ENCODE results near the gene BIRC7. TPM values are rescaled to one million over a fixed set of nuclear protein-coding genes. Genes with fewer than 3 reads are reported as not detected.

BIRC7 gene
- total RNA-seq, 1 donor from 2014 or later, result not detected

DNA sequence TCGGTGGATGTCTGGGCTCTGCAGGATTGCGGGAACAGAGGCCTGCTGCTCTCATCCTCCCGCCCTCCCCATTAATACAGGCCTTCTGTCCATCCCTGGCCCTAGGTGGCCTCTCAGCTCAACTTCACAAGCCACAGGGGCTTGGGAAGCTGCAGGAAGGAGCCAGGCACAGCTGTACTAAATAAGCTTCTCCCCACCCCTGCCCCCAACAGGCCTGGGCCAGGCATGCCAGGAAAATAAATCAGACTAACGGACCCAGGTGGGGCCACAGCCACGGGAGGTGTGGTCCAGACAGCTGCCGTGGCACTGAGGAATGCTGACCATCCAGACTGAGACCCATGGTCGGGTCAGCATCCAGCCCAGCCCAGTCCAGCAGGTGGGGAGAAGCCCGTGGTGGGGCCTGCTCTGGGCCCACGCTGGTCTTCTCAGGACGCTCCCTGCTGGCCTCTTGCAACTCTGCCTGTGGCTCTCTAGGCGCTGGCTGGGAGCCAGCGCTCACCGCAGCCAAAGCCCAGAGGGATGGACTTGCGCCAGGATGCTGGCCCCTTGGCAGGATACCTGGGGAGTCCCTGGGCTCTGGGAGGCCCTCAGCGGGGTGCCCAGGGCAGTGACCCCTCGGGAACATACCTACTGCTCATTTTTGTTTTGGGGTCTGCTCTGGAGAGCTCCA is 11.2 kb upstream of the BIRC7 start:
- ATAC-seq (peak; percentile 54), DNase-seq (ENCODE audit: low spot score) (no peak)

DNA sequence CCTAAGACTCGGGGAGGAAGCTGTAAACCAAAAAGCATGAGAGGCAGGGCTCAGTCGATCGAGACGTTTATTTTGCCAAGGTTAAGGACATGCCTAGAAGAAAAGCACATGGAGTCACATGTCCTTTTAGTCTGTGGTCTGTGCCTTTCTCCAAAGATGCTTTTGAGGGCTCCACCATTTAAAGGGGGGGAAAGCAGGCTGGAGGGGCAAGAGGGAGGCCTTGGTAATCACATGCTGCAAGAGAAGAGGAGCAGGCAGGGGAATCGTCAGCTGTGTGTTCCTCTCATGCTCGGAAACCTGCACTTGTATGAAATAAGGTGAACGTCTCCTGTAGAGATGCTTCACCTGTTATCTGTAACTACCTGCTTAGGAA is 10.6 kb upstream of the BIRC7 start:
- no peak for ATAC-seq
- DNase-seq (ENCODE audit: low spot score), result no peak

DNA sequence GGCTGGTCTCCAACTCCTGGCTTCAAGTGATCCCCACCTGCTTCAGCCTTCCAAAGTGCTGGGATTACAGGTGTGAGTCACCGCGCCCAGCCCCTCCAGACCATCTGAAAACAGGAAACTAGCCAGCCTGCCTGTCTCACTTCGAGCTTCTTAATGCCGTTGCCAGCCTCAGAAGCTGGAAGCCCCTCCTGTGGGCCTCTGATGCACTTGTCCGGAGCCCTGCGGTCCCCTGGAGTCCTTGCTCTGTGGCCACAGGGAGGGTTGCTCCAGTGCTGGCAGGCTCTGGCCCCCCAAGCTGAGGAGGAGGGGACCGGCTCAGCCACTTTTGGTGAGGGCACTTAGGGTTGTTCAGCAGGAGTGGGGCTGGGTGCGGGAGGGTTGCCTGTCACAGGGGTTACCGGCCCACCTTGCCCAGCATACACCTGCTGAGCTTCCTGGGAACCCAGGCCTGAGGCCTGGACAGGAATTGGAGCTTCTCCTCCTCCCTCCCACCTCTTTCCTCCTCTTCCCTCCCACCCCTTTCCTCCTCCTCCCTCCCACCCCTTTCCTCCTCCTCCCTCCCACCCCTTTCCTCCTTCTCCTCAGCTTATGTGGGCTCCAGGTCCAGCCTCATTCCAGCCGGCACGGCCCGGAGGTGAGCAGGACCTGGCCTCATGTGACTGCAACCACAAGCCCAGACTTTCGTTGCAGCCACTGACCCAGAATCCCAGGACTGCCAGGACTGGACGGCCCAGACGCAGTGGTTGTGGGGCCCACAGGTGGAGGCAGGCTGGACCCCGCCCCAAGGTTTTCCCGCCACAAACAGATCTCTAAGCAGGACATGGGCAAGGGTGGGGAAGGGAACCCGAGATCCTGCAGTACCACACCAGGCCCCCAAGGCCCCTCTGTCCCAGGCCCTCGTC is 9.4 kb upstream of the BIRC7 start:
- ATAC-seq (no peak), DNase-seq (ENCODE audit: low spot score) (no peak)

DNA sequence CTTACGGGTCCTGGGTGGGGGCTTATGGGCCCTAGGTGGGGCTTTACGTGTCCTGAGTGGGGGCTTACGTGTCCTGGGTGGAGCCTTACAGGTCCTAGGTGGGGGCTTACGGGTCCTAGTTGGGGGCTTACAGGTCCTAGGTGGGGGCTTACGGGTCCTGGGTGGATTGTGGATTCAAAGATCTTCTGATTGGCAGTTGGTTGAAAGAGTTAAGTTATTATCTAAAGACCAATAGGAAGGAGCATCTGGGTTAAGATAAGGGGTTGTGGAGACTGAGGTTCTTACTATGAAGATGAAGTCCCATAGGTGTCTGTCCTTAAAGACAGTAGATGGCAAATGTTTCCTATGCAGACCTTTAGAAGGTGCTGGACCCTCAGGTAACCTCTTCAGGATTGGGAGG is 8.4 kb upstream of the BIRC7 start:
- DNase-seq (ENCODE audit: low spot score) (no peak), ATAC-seq (no peak)

DNA sequence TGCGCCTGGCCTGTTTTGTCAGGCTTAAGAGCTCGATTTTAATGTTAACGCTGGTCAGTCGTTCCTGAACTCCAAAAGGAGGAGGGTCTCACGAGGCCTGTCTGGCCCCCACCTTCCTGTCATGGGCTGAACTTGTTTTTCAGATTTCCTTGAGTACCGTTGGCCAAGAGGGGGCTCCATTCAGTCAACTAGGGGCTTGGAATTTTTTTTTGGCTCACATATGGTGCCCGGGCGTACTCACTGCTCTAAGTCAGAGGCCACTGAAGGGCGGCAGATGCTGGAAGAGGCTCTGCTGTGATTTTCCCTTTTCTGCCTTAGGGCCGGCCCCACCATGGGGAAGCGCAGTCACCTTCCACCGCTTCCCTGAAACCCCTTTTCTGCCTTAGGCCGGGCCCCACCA is 6.9 kb upstream of the BIRC7 start:
- ATAC-seq (no peak), DNase-seq (ENCODE audit: low spot score) (no peak)

DNA sequence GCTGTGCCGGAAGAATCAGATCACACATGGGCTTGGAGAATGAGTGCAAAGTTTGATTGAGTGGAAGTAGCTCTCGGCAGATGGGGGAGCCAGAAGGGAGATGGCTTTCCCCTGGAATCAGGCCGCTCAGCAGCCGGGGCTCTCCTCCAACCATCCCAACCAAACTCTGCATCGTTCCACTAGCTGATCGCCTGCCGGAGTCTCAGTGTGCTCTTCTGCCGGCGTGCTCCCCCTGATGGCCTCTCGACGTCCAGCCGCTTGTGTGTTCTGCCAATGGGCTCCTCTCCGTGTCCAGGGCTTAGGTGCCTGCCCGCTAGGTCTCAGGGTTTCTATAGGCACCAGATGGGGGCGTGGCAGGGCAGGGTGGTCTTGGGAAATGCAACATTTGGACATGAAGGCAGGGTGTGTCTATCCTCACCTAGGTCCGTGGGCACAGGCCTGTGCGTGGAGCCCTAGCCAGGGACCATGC is 4.9 kb upstream of the BIRC7 start:
- DNase-seq (ENCODE audit: low spot score) (peak; percentile 56), ATAC-seq (peak; percentile 91)

DNA sequence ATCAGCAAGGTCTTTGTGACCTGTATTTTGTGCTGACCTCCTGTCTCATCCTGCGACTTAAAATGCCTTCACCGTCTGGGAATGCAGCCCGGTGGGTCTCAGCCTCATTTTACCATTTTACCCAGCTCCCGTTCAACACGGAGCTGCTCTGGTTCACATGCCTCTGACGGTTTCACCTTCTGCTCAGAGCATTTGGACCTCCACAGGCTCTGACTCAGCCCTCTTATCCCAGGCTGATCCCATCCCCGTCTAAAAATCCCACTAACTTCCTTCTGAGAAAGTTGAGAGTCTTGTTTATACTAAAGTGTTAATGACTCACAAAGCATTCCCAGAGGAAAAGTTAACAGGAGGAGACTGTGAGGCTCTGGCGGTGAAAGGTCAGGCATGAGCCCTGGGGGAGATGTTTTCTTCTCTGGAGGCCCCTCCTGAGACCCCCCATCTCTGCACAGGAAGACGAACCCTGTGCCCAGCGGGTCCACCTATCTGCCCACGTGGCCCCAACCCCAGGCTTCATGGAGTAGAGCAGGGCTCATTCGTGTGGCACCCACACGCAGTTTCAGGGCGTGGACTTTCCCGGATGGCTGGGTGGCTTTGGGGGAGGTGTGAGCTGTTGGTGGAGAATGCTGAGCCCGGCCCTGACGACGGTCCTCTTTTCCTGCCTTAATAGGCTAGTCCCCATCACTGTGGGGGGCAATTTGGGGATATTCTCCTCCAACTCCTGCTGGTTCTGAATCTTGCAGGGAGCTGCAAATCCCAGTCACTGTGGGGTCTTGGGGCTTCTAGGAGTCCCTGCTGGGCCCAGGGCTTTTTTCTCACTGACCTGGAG is 3.3 kb upstream of the BIRC7 start:
- ATAC-seq (no peak), DNase-seq (ENCODE audit: low spot score) (no peak)

DNA sequence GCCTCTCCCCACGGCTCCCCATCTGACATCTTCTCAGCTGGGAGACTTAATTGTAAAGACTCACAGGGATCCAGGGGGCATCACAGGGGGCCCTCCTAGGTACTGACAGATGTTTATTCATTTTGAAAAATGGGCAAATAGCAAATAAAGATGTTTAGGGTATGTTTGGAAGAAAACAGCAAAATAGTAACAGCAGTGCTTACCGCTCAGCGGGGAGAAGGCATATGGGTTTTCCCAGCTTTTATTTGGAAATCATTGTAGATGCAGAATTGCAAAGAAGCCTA is 2.7 kb upstream of the BIRC7 start:
- ATAC-seq, result no peak

DNA sequence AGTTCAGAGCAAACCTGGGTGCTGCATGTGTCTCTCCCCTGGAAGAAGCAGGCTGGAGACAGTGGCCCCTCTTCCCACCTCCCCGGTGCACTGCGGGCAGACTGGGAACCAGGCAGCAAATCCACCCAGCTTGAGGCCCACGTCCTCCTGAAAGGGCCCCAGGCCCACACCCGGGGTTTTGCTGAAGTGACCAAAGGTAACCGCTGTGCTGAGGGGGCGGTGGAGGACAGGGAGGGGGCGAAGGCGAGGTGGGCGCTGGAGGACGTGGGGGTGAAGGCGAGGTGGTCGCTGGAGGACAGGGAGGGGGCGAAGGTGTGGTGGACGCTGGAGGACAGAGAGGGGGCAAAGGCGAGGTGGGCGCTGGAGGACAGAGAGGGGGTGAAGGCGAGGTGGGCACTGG is 1.8 kb upstream of the BIRC7 start:
- ATAC-seq, result no peak
- DNase-seq (ENCODE audit: low spot score), result no peak

More for the DNA sequence above, 2.7 kb upstream of the BIRC7 start:
- DNase-seq (ENCODE audit: low spot score), result no peak

DNA sequence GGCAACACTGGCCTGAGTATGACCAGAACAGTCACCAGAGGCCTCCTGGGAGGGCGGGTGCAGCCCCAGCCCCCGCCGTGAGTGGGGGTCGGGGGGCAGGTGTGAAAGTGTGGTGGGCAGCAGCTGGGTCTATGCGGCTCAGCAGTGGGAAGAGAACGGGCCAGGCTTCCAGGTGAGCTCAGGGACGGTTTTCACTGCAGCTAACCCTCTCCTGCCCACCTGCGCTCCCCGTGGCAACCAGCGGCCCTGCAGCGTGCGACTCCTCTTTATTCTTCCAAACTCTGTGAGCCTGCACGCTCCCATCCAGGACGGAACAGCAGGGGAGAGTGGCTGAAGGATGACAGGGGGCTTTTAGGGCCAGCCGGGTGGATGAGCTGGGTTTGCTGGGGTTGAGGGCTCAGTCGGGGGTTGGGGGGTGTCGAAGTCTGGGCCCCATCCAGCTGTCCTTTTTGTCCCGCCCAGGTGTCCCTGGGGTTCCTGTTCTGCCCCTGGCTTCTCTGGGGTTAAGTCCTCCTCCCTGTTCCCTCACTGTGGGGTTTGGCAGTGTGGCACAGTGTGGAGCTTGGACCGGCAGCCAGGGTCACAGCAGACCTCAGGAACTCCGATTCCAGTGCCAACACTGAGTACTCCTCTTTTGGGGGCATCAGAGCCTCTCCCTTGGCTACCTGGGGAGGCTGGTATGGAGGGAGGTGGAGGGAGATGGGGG is 859 bp upstream of the BIRC7 start:
- peak; percentile 69 for ATAC-seq
- no peak for DNase-seq (ENCODE audit: low spot score)

DNA sequence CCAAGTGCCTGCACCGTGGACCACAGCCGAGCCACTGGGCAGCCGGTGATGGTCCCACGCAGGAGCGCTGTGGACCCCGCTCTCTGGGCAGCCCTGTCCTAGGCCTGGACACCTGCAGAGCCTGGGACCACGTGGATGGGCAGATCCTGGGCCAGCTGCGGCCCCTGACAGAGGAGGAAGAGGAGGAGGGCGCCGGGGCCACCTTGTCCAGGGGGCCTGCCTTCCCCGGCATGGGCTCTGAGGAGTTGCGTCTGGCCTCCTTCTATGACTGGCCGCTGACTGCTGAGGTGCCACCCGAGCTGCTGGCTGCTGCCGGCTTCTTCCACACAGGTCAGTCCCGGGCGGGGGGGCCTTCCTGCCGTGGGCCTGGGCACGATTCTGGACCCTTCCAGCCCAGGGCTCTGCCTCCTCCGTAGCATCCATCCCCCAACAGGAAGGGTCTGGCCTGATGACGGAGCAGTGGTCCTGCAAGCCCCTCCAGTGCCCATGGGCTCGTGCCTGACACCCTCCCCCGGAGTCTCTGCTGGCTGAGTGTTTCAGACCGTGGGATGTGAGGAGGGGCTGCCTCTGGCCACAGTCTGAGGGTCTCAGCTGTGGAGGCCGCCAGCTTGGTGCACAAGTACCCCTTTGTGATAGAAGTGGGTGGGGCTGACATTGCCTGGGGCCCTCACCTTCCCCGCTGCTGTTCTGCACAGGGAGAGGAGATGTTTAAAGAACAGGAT is 572 bp downstream of the BIRC7 start:
- DNase-seq (ENCODE audit: low spot score) (no peak), ATAC-seq (no peak)

DNA sequence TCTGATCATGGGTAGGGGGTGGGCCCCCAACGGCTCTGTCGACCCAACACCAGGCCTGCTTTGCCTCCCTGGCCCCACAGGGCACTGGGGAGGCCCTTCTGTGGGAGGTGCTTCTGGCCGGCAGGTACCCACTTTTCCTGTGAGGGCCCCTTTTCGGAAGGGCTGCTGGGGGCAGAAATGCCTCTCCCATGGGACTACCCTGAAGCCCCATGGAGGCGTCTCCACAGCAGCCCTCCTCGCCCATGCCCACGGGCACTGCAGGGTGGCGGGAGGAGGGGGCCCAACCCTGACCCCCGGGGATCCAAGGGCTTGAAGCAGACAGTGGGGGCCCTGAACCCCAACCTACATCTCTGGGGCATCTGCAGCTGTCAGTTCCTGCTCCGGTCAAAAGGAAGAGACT is 2.3 kb downstream of the BIRC7 start:
- DNase-seq (ENCODE audit: low spot score), result no peak
- no peak for ATAC-seq

DNA sequence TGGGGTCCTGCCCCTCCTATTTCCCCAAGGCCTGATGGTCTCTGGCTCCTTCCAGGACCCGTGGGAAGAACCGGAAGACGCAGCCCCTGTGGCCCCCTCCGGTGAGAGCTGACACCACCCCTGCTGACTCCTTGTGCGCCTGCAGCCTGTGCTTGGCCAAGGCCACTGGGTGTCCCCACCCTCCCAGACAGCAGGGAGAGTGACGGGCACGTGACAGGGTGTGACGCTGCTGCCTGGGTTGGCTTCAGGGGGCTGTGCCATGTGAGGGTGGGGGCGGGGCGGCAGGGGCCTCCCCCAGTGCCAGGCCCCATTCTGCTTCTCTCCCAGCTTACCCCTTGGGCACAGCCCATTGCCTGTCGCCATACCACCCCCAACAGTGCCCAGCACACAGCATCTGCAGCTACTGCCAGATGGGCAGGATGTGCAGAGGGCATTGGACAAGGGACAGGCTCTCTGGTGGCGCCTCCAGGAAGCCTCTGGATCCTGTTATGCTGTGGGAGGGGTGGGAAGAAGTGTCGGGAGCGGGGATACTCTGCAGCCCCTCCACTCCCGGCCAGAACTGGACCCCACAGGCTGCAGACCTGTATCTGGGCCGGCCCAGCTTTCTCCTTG is 2.9 kb downstream of the BIRC7 start:
- ATAC-seq, result no peak
- no peak for DNase-seq (ENCODE audit: low spot score)

DNA sequence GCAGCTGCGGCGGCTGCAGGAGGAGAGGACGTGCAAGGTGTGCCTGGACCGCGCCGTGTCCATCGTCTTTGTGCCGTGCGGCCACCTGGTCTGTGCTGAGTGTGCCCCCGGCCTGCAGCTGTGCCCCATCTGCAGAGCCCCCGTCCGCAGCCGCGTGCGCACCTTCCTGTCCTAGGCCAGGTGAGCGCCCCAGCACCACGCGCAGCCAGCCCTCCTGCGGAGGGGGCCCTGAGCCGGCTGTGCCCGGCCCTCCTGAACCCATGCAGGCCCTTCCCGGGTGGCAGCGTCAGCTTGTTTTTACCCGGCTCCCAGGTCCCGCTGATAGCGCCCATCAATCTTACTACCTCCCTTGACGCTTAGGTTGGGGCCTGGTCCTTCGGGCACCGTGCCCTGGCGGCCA is 3.7 kb downstream of the BIRC7 start:
- ATAC-seq (no peak), DNase-seq (ENCODE audit: low spot score) (no peak)

DNA sequence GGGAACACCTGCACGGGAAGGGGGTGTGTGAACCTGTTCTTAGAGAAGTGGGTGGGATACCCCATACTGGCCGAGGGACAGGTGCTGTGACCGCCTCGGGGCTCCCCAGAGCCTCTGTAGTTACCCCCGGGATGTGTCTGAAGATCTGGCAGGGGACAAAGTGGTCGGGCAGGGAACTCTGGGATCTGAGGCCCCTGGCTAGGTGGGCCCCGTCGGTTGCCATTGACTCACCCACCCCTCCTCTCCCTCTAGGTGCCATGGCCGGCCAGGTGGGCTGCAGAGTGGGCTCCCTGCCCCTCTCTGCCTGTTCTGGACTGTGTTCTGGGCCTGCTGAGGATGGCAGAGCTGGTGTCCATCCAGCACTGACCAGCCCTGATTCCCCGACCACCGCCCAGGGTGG is 4.3 kb downstream of the BIRC7 start:
- no peak for ATAC-seq
- no peak for DNase-seq (ENCODE audit: low spot score)

DNA sequence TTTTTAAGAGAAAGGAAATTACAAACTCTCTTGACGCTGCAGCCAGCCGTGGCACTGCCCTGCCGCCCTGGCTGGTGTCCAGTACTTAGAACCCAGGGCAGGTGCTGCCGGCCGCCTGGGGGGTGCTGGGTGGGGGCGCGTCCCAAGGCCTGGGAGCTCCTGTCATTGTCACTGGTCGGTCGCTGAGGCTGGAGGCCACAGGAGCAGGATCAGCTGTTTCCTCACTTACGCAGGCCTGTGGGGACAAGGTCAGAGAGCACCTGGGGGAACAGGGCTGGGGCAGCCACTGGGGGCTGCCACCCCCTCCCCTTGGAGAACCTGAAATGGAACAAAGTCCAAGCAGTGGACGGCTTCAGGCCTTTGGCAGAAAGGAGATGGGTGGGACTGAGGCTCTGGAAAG is 5.6 kb downstream of the BIRC7 start:
- DNase-seq (ENCODE audit: low spot score), result no peak
- no peak for ATAC-seq

DNA sequence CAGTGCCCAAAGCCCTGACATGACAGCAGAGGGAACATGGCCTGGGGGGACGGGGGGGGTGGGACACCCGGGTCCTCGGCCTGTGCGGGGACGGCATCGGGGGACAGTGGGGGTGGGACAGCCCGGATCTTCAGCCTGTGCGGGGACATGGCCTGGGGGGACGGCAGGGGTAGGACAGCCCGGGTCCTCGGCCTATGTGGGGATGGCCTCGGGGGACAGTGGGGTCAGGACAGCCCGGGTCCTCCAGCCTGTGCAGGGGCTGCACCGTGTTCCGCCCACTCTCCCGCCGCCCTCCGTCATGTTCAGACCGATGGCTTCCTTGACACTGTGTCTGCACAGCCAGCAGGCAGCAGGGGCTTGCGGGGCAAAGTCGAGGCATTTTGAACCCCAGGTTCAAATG is 7.0 kb downstream of the BIRC7 start:
- DNase-seq (ENCODE audit: low spot score), result no peak
- ATAC-seq, result no peak

DNA sequence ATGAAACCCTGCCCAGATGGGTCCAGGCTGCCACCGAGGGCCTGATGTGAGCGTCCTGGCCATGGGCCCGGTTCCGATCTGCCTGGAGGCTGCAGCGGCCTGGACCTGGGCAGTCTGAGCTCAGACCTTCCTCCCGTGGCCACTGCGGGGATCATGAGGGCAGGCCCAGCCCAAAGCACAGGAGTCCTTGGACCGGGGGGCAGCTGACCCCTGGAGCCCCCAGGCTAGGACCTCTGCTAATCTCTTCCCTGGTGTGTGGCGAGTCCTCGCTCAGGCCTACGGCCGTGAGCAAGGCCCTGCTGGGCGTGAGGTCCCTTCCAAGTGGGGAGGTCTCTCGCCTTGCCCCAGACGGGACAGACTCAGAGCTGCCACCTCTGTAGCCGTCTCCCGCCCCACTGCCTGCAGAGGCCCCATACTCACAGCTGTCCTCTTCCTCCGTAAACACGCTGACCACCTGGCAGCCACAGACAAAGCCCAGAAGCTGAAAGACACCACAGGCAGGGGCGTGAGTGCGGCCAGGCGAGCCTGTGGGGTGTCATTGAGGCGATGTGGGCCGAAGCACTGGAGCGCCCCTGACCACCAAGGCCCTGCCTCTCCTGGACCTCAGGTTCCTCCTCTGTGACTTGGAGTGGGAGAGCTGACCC is 8.0 kb downstream of the BIRC7 start:
- ATAC-seq (no peak), DNase-seq (ENCODE audit: low spot score) (no peak)

DNA sequence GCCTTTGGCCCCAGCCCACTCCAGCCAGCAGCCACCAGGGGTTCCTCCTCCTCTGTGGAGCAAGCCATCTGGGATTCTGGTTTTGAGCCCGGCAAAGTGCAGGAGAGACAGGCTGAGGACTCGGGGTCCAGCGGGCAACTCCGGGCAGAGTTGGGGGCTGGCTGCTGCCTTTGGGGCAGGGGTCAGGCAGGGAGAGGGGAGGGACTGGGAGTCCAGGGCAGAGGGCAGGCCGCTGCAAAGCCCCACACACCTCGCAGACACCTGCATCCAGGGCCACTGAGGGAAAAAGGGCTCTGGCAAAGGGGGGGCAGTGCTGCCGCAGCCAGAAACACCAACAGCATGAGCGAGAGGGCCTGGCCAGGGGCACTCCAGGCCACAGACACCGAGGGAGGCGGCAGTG is 8.8 kb downstream of the BIRC7 start:
- no peak for ATAC-seq
- no peak for DNase-seq (ENCODE audit: low spot score)
